H1 (cell line): Measurements from ENCODE around the gene C16orf46. TPM values are rescaled to one million over a fixed set of nuclear protein-coding genes. Genes with fewer than 3 reads are reported as not detected.

Experiments
- CTCF ChIA-PET: fragments of 300-600 bp; sonication (Branson Sonifier 250); formaldehyde crosslinking; loops from one replicate; lab custom pipeline; 2021; ENCODE audit not compliant: partially characterized antibody; lab: Charles Lee
- POLR2A ChIA-PET: fragments of 300-600 bp; sonication (Branson Sonifier 250); formaldehyde crosslinking; loops from one replicate; lab custom pipeline; 2021; ENCODE audit warnings: inconsistent platforms; ENCODE audit not compliant: partially characterized antibody; lab: Charles Lee
- DNase-seq, 2 experiments: peaks; one replicate each; pipeline versions ENCODE4 v3.0.0 to v3.0.0-alpha.2; 2010 to 2022; ENCODE audit warnings: low spot score in 2 of 2, low read depth in 1 of 2, mixed read lengths in 1 of 2
- FAIRE-seq: peaks from 2 replicates; lab custom pipeline; 2011; peaks lifted over from hg19 to GRCh38; lab: Jason Lieb, UNC
- H2AFZ ChIP-seq: 2 replicates; pipeline ENCODE4 v1.8.1; 2012; ENCODE audit warnings: low read length, inconsistent platforms
- H2AK5ac ChIP-seq: 2 replicates; pipeline ENCODE4 v1.6.1; 2013; ENCODE audit warnings: low read depth, low read length
- H2BK120ac ChIP-seq: replicated peaks from 2 replicates; pipeline ENCODE3; 2013; ENCODE audit warnings: low read depth, low read length, inconsistent platforms
- H2BK12ac ChIP-seq: 2 replicates; pipeline ENCODE4 v1.6.1; 2013; ENCODE audit warnings: low read depth, low read length
- H2BK15ac ChIP-seq: 2 replicates; pipeline ENCODE4 v1.6.1; 2013; ENCODE audit warnings: low read length
- H2BK20ac ChIP-seq: 2 replicates; pipeline ENCODE4 v1.6.1; 2013; ENCODE audit warnings: low read length
- H2BK5ac ChIP-seq: 2 replicates; pipeline ENCODE4 v1.6.1; 2013; ENCODE audit warnings: low read depth, low read length
- H3K14ac ChIP-seq: 2 replicates; pipeline ENCODE4 v1.6.1; 2013; ENCODE audit warnings: inconsistent platforms; ENCODE audit not compliant: insufficient read length
- H3K18ac ChIP-seq: 2 replicates; pipeline ENCODE4 v1.6.1; 2013; ENCODE audit warnings: low read length; ENCODE audit errors: extremely low read depth
- H3K23ac ChIP-seq: 2 replicates; pipeline ENCODE4 v1.6.1; 2013; ENCODE audit warnings: inconsistent platforms; ENCODE audit not compliant: insufficient read length
- H3K23me2 ChIP-seq: 2 replicates; pipeline ENCODE4 v1.6.1; 2013; ENCODE audit warnings: low read depth, low read length
- H3K27ac ChIP-seq: 2 replicates; pipeline ENCODE4 v1.6.1; 2011; ENCODE audit warnings: low read depth, low read length, inconsistent platforms
- H3K27me3 ChIP-seq, 4 experiments: replicated peaks in 1 of 4; 1 replicate in 1 of 4; 2 replicates in 3 of 4; pipeline versions ENCODE4 v1.6.1 to v1.8.1; 2011 to 2013; ENCODE audit warnings: low read length in 3 of 4, mild to moderate bottlenecking in 3 of 4, inconsistent platforms in 2 of 4, mixed read lengths in 2 of 4, moderate library complexity in 1 of 4; ENCODE audit not compliant: control insufficient read depth in 3 of 4, insufficient read depth in 3 of 4; ENCODE audit errors: extremely low read depth in 1 of 4
- H3K36me3 ChIP-seq, 4 experiments: 2 replicates each; pipeline versions ENCODE4 v1.6.1 to v1.8.1; 2011 to 2013; ENCODE audit warnings: mild to moderate bottlenecking in 4 of 4, low read length in 3 of 4, moderate library complexity in 2 of 4, control low read depth in 1 of 4, inconsistent platforms in 1 of 4; ENCODE audit not compliant: insufficient read depth in 4 of 4, control insufficient read depth in 2 of 4
- H3K4ac ChIP-seq: replicated peaks from 2 replicates; pipeline ENCODE3; 2013; ENCODE audit warnings: low read length, low read depth, mixed read lengths, inconsistent platforms; ENCODE audit not compliant: insufficient read length
- H3K4me1 ChIP-seq, 4 experiments: replicated peaks in 1 of 4; 1 replicate in 1 of 4; 2 replicates in 3 of 4; pipeline versions ENCODE4 v1.6.1 to v1.8.1; 2011 to 2013; ENCODE audit warnings: low read length in 3 of 4, inconsistent platforms in 2 of 4, mixed read lengths in 1 of 4; ENCODE audit not compliant: insufficient read depth in 4 of 4, control insufficient read depth in 3 of 4
- H3K4me2 ChIP-seq, 2 experiments: 2 replicates each; pipeline versions ENCODE4 v1.6.1 to v1.8.1; 2011 to 2013; ENCODE audit warnings: low read depth in 2 of 2, low read length in 2 of 2, control low read depth in 1 of 2, inconsistent platforms in 1 of 2, mild to moderate bottlenecking in 1 of 2; ENCODE audit not compliant: insufficient read depth in 1 of 2
- H3K4me3 ChIP-seq, 4 experiments: fragments of 200-600, 300-600 bp in 1 of 4; sonication (generic), shearing (Covaris generic), sonication (Bioruptor Twin) in 1 of 4; 2 replicates each; pipeline versions ENCODE4 v1.5.1 to v1.8.1; 2011 to 2016; ENCODE audit warnings: low read length in 4 of 4, low read depth in 3 of 4, control low read depth in 2 of 4, inconsistent platforms in 2 of 4, mild to moderate bottlenecking in 2 of 4, mixed read lengths in 1 of 4, moderate library complexity in 1 of 4; ENCODE audit not compliant: insufficient read depth in 2 of 4; ENCODE audit errors: extremely low read depth in 1 of 4
- H3K56ac ChIP-seq: replicated peaks from 2 replicates; pipeline ENCODE3; 2013; ENCODE audit warnings: low read depth, mild to moderate bottlenecking, mixed read lengths, low read length, inconsistent platforms; ENCODE audit not compliant: insufficient read length
- H3K79me1 ChIP-seq: 2 replicates; pipeline ENCODE4 v1.6.1; 2013; ENCODE audit warnings: low read depth, low read length, control low read depth
- H3K79me2 ChIP-seq, 2 experiments: 2 replicates each; pipeline versions ENCODE4 v1.6.1 to v1.8.1; 2012 to 2013; ENCODE audit warnings: low read length in 2 of 2, mild to moderate bottlenecking in 2 of 2, inconsistent platforms in 1 of 2; ENCODE audit not compliant: insufficient read depth in 2 of 2, control insufficient read depth in 1 of 2
- H3K9ac ChIP-seq, 4 experiments: replicated peaks in 1 of 4; 1 replicate in 1 of 4; 2 replicates in 3 of 4; pipeline versions ENCODE4 v1.6.1 to v1.8.1; 2011 to 2013; ENCODE audit warnings: low read depth in 3 of 4, low read length in 3 of 4, control low read depth in 2 of 4, mild to moderate bottlenecking in 2 of 4, moderate library complexity in 2 of 4, inconsistent platforms in 1 of 4; ENCODE audit errors: extremely low read depth in 1 of 4
- H3K9me3 ChIP-seq, 2 experiments: 2 replicates each; pipeline versions ENCODE4 v1.6.1 to v1.8.1; 2012 to 2013; ENCODE audit warnings: mild to moderate bottlenecking in 2 of 2, moderate library complexity in 2 of 2, control low read depth in 1 of 2, inconsistent platforms in 1 of 2, low read depth in 1 of 2, low read length in 1 of 2, mixed read lengths in 1 of 2; ENCODE audit not compliant: insufficient read depth in 2 of 2
- H4K20me1 ChIP-seq, 2 experiments: replicated peaks in 1 of 2; 2 replicates each; pipeline versions ENCODE3 to v1.8.1; 2011 to 2013; ENCODE audit warnings: inconsistent platforms in 2 of 2, low read length in 2 of 2, mild to moderate bottlenecking in 1 of 2; ENCODE audit not compliant: insufficient read depth in 2 of 2, control insufficient read depth in 1 of 2
- H4K5ac ChIP-seq: 2 replicates; pipeline ENCODE4 v1.6.1; 2013; ENCODE audit warnings: low read length, low read depth, mixed read lengths, inconsistent platforms; ENCODE audit not compliant: insufficient read length
- H4K8ac ChIP-seq: 2 replicates; pipeline ENCODE4 v1.8.0; 2013; ENCODE audit warnings: mild to moderate bottlenecking, moderate library complexity, low read length, inconsistent platforms; ENCODE audit not compliant: insufficient read depth; ENCODE audit errors: extremely low read depth
- H4K91ac ChIP-seq: replicated peaks from 2 replicates; pipeline ENCODE3; 2013; ENCODE audit warnings: low read length, mixed read lengths, inconsistent platforms; ENCODE audit not compliant: insufficient read length
- ASH2L ChIP-seq: fragments of 200-600, 300-600 bp; sonication (generic); IDR thresholded peaks from one replicate; pipeline ENCODE4 v1.7.1; 2017; ENCODE audit warnings: low read length
- BACH1 ChIP-seq: IDR thresholded peaks from 2 replicates; pipeline ENCODE4 v1.6.1; 2012; ENCODE audit warnings: low read length, improper control_type of control experiment
- CHD1 ChIP-seq: IDR thresholded peaks from 2 replicates; pipeline ENCODE4 v1.6.1; 2012; ENCODE audit warnings: low read depth, low read length, improper control_type of control experiment
- CHD2 ChIP-seq: IDR thresholded peaks from 2 replicates; pipeline ENCODE4 v1.6.1; 2012; ENCODE audit warnings: low read length, improper control_type of control experiment
- CREB1 ChIP-seq: IDR thresholded peaks from 2 replicates; pipeline ENCODE4 v1.6.1; 2012; ENCODE audit warnings: inconsistent platforms
- MAX ChIP-seq: IDR thresholded peaks from 2 replicates; pipeline ENCODE4 v1.6.1; 2012; ENCODE audit warnings: inconsistent platforms
- PHF8 ChIP-seq: fragments of 200-600 bp; sonication (generic); conservative IDR thresholded peaks from 2 replicates; pipeline ENCODE4 v1.7.1; 2012; ENCODE audit warnings: low read depth, mild to moderate bottlenecking, inconsistent platforms, low read length, moderate library complexity
- POLR2A ChIP-seq, 2 experiments: IDR thresholded peaks; 1 replicate in 1 of 2; 2 replicates in 1 of 2; pipeline ENCODE4 v1.6.1; 2011; ENCODE audit warnings: low read depth in 2 of 2, low read length in 2 of 2, mild to moderate bottlenecking in 2 of 2; ENCODE audit errors: control extremely low read depth in 1 of 2
- RNF2 ChIP-seq: fragments of 200-900, 300-1000 bp; sonication (generic); IDR thresholded peaks from 2 replicates; pipeline ENCODE4 v1.7.1; 2016; ENCODE audit warnings: borderline replicate concordance, low read depth, mild to moderate bottlenecking, antibody characterized with exemption, low read length; ENCODE audit not compliant: poor library complexity, severe bottlenecking; ENCODE audit errors: missing control alignments
- TAF1 ChIP-seq: IDR thresholded peaks from 2 replicates; pipeline ENCODE4 v1.6.1; 2011; ENCODE audit warnings: mild to moderate bottlenecking, low read depth, low read length
- TBP ChIP-seq: IDR thresholded peaks from 2 replicates; pipeline ENCODE4 v1.6.1; 2011; ENCODE audit warnings: low read depth, low read length, improper control_type of control experiment
- ZNF274 ChIP-seq: IDR thresholded peaks from 2 replicates; pipeline ENCODE4 v1.7.0; 2012; ENCODE audit warnings: low read length, borderline replicate concordance; ENCODE audit errors: extremely low read depth
- WGBS, 2 experiments: shearing (Covaris generic) in 1 of 2; methylation state at CpG; one replicate each; pipeline versions ENCODE4 v1.1.6 to v1.1.7; 2013 to 2015; ENCODE audit warnings: low lambda C conversion rate in 2 of 2, mixed read lengths in 2 of 2, inconsistent platforms in 1 of 2, low coverage in 1 of 2, missing lambda C conversion rate in 1 of 2; ENCODE audit not compliant: insufficient replicate concordance in 2 of 2, insufficient coverage in 1 of 2, insufficient read length in 1 of 2; ENCODE audit errors: extremely low coverage in 1 of 2, missing lambda C conversion rate in 1 of 2; 5-methylcytosine and 5-hydroxymethylcytosine counted together
- polyA plus RNA-seq, 7 experiments: library from polyadenylated mRNA; depleted of rRNA in 3 of 7; stranded (reverse) in 5 of 7; unstranded in 2 of 7; fragments of >200 nt in 5 of 7; fragments of 200-250 nt in 2 of 7; gene quantifications; 1 replicate in 5 of 7; 2 replicates in 1 of 7; 4 replicates in 1 of 7; pipeline versions ENCODE4 v1.2.1 to v1.2.3, GENCODE V29; 2011 to 2013; ENCODE audit warnings: missing spikeins in 2 of 7, mixed read lengths in 2 of 7
- total RNA-seq: library from RNA; stranded (reverse); fragmentation: NEBNext Ultra II Directional; extraction: Animal tissue kit (Norgen Biotek cat#: 25700); gene quantifications from 2 replicates; pipeline ENCODE4 v1.2.1, GENCODE V29; 2021

C16orf46 gene
- total and polyA plus RNA-seq, 2 of the 8 experiments (the other 6 are each of a cell fraction or from before 2014, with no cell fraction given) = 0.48 to 0.60 TPM

- 1% methylated on average over 22 of the region's 83 CpGs; no CpG with 5 or more reads in 1 of the 2 experiments for WGBS, 2 experiments
- peak within 1 kb of the TSS; percentile 58 to 85 (median 76) for H3K9ac ChIP-seq
- peak within 1 kb of the TSS; percentile 71 for H4K8ac ChIP-seq
- no peak within 1 kb of the TSS for H3K23ac ChIP-seq
- H3K27me3 ChIP-seq = no peaks in the 10 kb centered on the region
- H2BK5ac ChIP-seq = peak within 1 kb of the TSS; percentile 52; the same call in 1 of the 2 replicates
- H3K9me3 ChIP-seq = no peaks in the 10 kb centered on the region
- no peak within 1 kb of the TSS for H3K14ac ChIP-seq
- no peak within 1 kb of the TSS for H2BK20ac ChIP-seq
- CTCF ChIA-PET = no interaction called here
- H3K4ac ChIP-seq = peak within 1 kb of the TSS; percentile 69
- H2BK15ac ChIP-seq = 0 out of 2 replicates have a peak within 1 kb of the TSS, but pooled peaks have one; percentile 53
- peaks cover 2% of the 10 kb centered on the region; the same call in 1 of the 2 replicates for H3K79me1 ChIP-seq
- H4K5ac ChIP-seq = peak within 1 kb of the TSS; percentile 56
- 0 out of 2 replicates have a peak within 1 kb of the TSS, but pooled peaks have one; percentile 42 for H2BK12ac ChIP-seq
- FAIRE-seq (peak; percentile 39), DNase-seq (peak; percentile 94 to 96)
- peaks cover 5 to 37% of the 10 kb centered on the region in 2 experiments for H3K79me2 ChIP-seq
- H4K91ac ChIP-seq = peak within 1 kb of the TSS; percentile 55
- H3K56ac ChIP-seq = peak within 1 kb of the TSS; percentile 78
- peak within 1 kb of the TSS; percentile 64 to 93 (median 76) for H3K4me3 ChIP-seq
- POLR2A ChIA-PET = interaction anchor here (0.7 kb wide), 1 partner anchor 19 kb away, joined by 3 read pairs; the partner anchor contains the start of gene C16orf46
- peak within 1 kb of the TSS; percentile 39; the same call in 1 of the 2 replicates for H3K27ac ChIP-seq
- no peak within 1 kb of the TSS for H3K18ac ChIP-seq
- H3K4me2 ChIP-seq = peak within 1 kb of the TSS; percentile 62 to 65
- H2AFZ ChIP-seq = peak within 1 kb of the TSS; percentile 93
- H4K20me1 ChIP-seq = no peaks in the 10 kb centered on the region
- H3K23me2 ChIP-seq = 0 out of 2 replicates have a peak, but pooled peaks cover 3% of the 10 kb centered on the region
- peak within 1 kb of the TSS; percentile 75; the same call in 1 of the 2 replicates for H2AK5ac ChIP-seq
- peaks cover 0 to 9% (median 0%) of the 10 kb centered on the region in 4 experiments; a peak in 1 of 8 replicates for H3K36me3 ChIP-seq
- no peaks in the 10 kb centered on the region for H3K4me1 ChIP-seq
- no peak within 1 kb of the TSS for H2BK120ac ChIP-seq
- TF ChIP-seq CREB1 (peak; percentile 48), CHD1 (no peak), POLR2A (IDR thresholded peaks at IDR 0.05; ENCODE audit: control extremely low read depth in 1 of 2, low read depth in 2 of 2, low read length in 2 of 2) (peak; percentile 39 to 63; a peak in 2 of 3 replicates), TBP (peak; percentile 49; the same call in 1 of the 2 replicates), TAF1 (0 out of 2 replicates have a peak, but pooled peaks have one; percentile 55), MAX (peak; percentile 91), ZNF274 (no peak), PHF8 (peak; percentile 60), CHD2 (peak; percentile 6; the same call in 1 of the 2 replicates), RNF2 (no peak), ASH2L (peak; percentile 72), BACH1 (no peak)
Observed at GRCh38 chr16:81095953-81096714, 19.1 kb upstream of the C16orf46 start, which contains the start of gene GCSH. Gene GCSH, minus strand, starts transcription at chr16:81096395. Its CDS starts 117 bp downstream, at chr16:81096278.
